ENCODE data around the gene HIBADH.

GRCh38 chr7:27547401-27547800, 115.3 kb downstream of the HIBADH start:
- TF ChIP-seq CTCF (conservative IDR thresholded peaks at IDR 0.05; ENCODE audit: low read length) (no peak), EZH2phosphoT487 (IDR thresholded peaks at IDR 0.05; ENCODE audit: borderline replicate concordance, low read depth, low read length) (no peak)
